Gastroesophageal sphincter (tissue), 3 donors: ENCODE results near the gene ELAVL1.

Experiments used
- EP300 ChIP-seq: sonication (generic); formaldehyde crosslinking; IDR thresholded peaks from one replicate; pipeline ENCODE4 v1.6.1; 2017; ENCODE audit warnings: antibody characterized with exemption, mild to moderate bottlenecking
- POLR2A ChIP-seq, 2 donors: fragments of 450-650 bp; IDR thresholded peaks; one replicate each; pipeline ENCODE4 v1.6.1; 2017; ENCODE audit warnings: antibody characterized with exemption in 2 of 2, mild to moderate bottlenecking in 2 of 2, moderate library complexity in 1 of 2
- POLR2AphosphoS5 ChIP-seq: sonication (generic); formaldehyde crosslinking; IDR thresholded peaks from one replicate; pipeline ENCODE4 v1.6.1; 2017; ENCODE audit warnings: antibody characterized with exemption
- TF ChIP-seq, protein P1 (sequence below), 4 experiments: fragments of 200-600 bp in 2 of 4; fragments of 450-650 bp in 2 of 4; sonication (generic) in 1 of 4; IDR thresholded peaks; one replicate each; pipeline ENCODE4 v1.5.1; 2017 to 2019; ENCODE audit warnings: antibody characterized with exemption in 4 of 4, mild to moderate bottlenecking in 2 of 4, moderate library complexity in 2 of 4

DNA sequence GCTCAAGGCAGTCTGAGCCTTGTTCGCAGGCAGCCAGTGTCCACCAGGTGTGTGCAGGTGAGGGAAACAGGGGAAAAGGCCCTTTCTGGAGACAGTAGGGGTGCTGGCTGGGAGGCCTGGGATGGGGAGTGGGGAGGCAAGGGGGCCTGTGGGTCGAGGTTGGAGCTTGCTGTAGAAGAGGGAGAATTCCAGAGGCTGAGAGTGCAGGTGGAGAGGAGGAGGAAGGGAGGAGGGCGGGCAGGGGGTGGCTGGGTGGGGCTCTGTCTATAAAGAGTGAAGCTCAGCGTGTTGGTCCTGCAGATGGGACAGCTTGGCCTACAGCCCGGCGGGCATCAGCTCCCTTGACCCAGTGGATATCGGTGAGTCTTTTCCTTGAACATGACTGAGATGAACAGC is 47.0 kb upstream of the ELAVL1 start, which contains the start of gene CCL25:
- no peak for TF ChIP-seq POLR2A (IDR thresholded peaks at IDR 0.05)
- no peak for TF ChIP-seq EP300
- TF ChIP-seq, protein P1, sequence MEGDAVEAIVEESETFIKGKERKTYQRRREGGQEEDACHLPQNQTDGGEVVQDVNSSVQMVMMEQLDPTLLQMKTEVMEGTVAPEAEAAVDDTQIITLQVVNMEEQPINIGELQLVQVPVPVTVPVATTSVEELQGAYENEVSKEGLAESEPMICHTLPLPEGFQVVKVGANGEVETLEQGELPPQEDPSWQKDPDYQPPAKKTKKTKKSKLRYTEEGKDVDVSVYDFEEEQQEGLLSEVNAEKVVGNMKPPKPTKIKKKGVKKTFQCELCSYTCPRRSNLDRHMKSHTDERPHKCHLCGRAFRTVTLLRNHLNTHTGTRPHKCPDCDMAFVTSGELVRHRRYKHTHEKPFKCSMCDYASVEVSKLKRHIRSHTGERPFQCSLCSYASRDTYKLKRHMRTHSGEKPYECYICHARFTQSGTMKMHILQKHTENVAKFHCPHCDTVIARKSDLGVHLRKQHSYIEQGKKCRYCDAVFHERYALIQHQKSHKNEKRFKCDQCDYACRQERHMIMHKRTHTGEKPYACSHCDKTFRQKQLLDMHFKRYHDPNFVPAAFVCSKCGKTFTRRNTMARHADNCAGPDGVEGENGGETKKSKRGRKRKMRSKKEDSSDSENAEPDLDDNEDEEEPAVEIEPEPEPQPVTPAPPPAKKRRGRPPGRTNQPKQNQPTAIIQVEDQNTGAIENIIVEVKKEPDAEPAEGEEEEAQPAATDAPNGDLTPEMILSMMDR (IDR thresholded peaks at IDR 0.05): no peak
- no peak for TF ChIP-seq POLR2AphosphoS5
